WTC11 (cell line): ENCODE measurements around the gene KCNV2. TPM values are rescaled to one million over a fixed set of nuclear protein-coding genes. Genes with fewer than 3 reads are reported as not detected.
A peak's percentile ranks its signal among the peaks of the same experiment; 100 is the strongest.

Experiments used
- ATAC-seq: fragments of 200-7000 bp; cut with Tn5 transposase; 2 replicates; pipeline ENCODE4 v1.10.0; 2021; ENCODE audit warnings: mild to moderate bottlenecking, moderate library complexity
- CTCF ChIA-PET: fragments of 300-600 bp; sonication (Branson Sonifier 250); formaldehyde crosslinking; loops from one replicate; lab custom pipeline; 2021; ENCODE audit warnings: antibody characterized with exemption; lab: Charles Lee
- POLR2A ChIA-PET: fragments of 350-600 bp; sonication (Branson Sonifier 250); formaldehyde crosslinking; loops from one replicate; lab custom pipeline; 2021; ENCODE audit warnings: antibody characterized with exemption; lab: Charles Lee
- DNase-seq: peaks from one replicate; pipeline ENCODE4 v3.0.0; 2021; ENCODE audit warnings: low spot score
- H3K27ac Mint-ChIP-seq: 2 replicates; pipeline ENCODE4 v1.8.0; 2021; ENCODE audit warnings: mixed read lengths
- H3K27me3 Mint-ChIP-seq: 2 replicates; pipeline ENCODE4 v1.8.0; 2021; ENCODE audit warnings: low read depth, mild to moderate bottlenecking, moderate library complexity, mixed read lengths
- H3K36me3 Mint-ChIP-seq: 2 replicates; pipeline ENCODE4 v1.8.0; 2021; ENCODE audit warnings: mixed read lengths
- H3K4me1 Mint-ChIP-seq: 2 replicates; pipeline ENCODE4 v1.8.0; 2022; ENCODE audit warnings: mixed read lengths
- H3K4me3 Mint-ChIP-seq: 2 replicates; pipeline ENCODE4 v1.8.0; 2021; ENCODE audit warnings: mild to moderate bottlenecking, moderate library complexity, mixed read lengths
- H3K9me3 Mint-ChIP-seq: 2 replicates; pipeline ENCODE4 v1.8.0; 2021; ENCODE audit warnings: mixed read lengths
- CBFB ChIP-seq: sonication (generic); formaldehyde crosslinking; IDR thresholded peaks from 2 replicates; pipeline ENCODE4 v1.8.1; 2022; ENCODE audit warnings: mild to moderate bottlenecking, low read depth, missing genetic modification reagents
- EMX1 ChIP-seq: fragments of 250-450 bp; sonication (Bioruptor Pico); IDR thresholded peaks from 2 replicates; pipeline ENCODE4 v1.8.0; 2021; ENCODE audit warnings: mild to moderate bottlenecking
- JUN ChIP-seq: sonication (generic); formaldehyde crosslinking; IDR thresholded peaks from 2 replicates; pipeline ENCODE4 v1.8.0; 2023; ENCODE audit warnings: mild to moderate bottlenecking, missing genetic modification reagents
- NR2C2 ChIP-seq: sonication (generic); formaldehyde crosslinking; IDR thresholded peaks from 2 replicates; pipeline ENCODE4 v1.8.0; 2022; ENCODE audit warnings: mild to moderate bottlenecking, missing genetic modification reagents
- TP53 ChIP-seq: sonication (generic); formaldehyde crosslinking; IDR thresholded peaks from 2 replicates; pipeline ENCODE4 v1.8.1; 2023; ENCODE audit warnings: mild to moderate bottlenecking, missing genetic modification reagents
- ZNF138 ChIP-seq: sonication (generic); formaldehyde crosslinking; conservative IDR thresholded peaks from 2 replicates; pipeline ENCODE4 v1.8.1; 2022; ENCODE audit warnings: mild to moderate bottlenecking, moderate library complexity, missing genetic modification reagents
- ZNF219 ChIP-seq: sonication (generic); formaldehyde crosslinking; IDR thresholded peaks from 2 replicates; pipeline ENCODE4 v1.8.0; 2023; ENCODE audit warnings: missing genetic modification reagents, mild to moderate bottlenecking, borderline replicate concordance
- ZNF263 ChIP-seq: sonication (generic); formaldehyde crosslinking; IDR thresholded peaks from 2 replicates; pipeline ENCODE4 v1.8.1; 2022; ENCODE audit warnings: low read depth, mild to moderate bottlenecking, moderate library complexity, missing genetic modification reagents
- ZNF423 ChIP-seq: fragments of 250-450 bp; sonication (Bioruptor Pico); IDR thresholded peaks from 2 replicates; pipeline ENCODE4 v2.1.2; 2022; ENCODE audit warnings: mild to moderate bottlenecking, moderate library complexity
- total RNA-seq: library from RNA; stranded (reverse); gene quantifications from 3 replicates; pipeline ENCODE4 v1.2.3, GENCODE V29; 2021
- TF ChIP-seq, protein P1 (sequence below): sonication (generic); formaldehyde crosslinking; IDR thresholded peaks from 2 replicates; pipeline ENCODE4 v1.8.0; 2023; ENCODE audit warnings: missing genetic modification reagents, mild to moderate bottlenecking, borderline replicate concordance
- TF ChIP-seq, protein P2 (sequence below): fragments of 250-450 bp; sonication (Bioruptor Pico); IDR thresholded peaks from 2 replicates; pipeline ENCODE4 v1.9.0; 2021; ENCODE audit warnings: moderate library complexity, mild to moderate bottlenecking, inconsistent platforms, borderline replicate concordance
- TF ChIP-seq, protein P3 (sequence below): fragments of 250-450 bp; sonication (Bioruptor Pico); IDR thresholded peaks from 2 replicates; pipeline ENCODE4 v1.9.0; 2021; ENCODE audit warnings: mild to moderate bottlenecking
- TF ChIP-seq, protein P4 (sequence below): sonication (generic); formaldehyde crosslinking; IDR thresholded peaks from 2 replicates; pipeline ENCODE4 v1.8.1; 2023; ENCODE audit warnings: mild to moderate bottlenecking, missing genetic modification reagents
- TF ChIP-seq, protein P5 (sequence below): sonication (generic); formaldehyde crosslinking; IDR thresholded peaks from 2 replicates; pipeline ENCODE4 v1.8.1; 2023; ENCODE audit warnings: mild to moderate bottlenecking, missing genetic modification reagents, moderate library complexity
- TF ChIP-seq, protein P6 (sequence below): sonication (generic); formaldehyde crosslinking; IDR thresholded peaks from 2 replicates; pipeline ENCODE4 v1.8.1; 2023; ENCODE audit warnings: mild to moderate bottlenecking, missing genetic modification reagents
- TF ChIP-seq, protein P7 (sequence below): sonication (generic); formaldehyde crosslinking; conservative IDR thresholded peaks from 2 replicates; pipeline ENCODE4 v1.8.1; 2022; ENCODE audit warnings: mild to moderate bottlenecking, missing genetic modification reagents
- TF ChIP-seq, protein P8 (sequence below): fragments of 250-450 bp; sonication (Bioruptor Pico); IDR thresholded peaks from 2 replicates; pipeline ENCODE4 v1.9.0; 2021; ENCODE audit warnings: mild to moderate bottlenecking
- TF ChIP-seq, protein P9 (sequence below): sonication (generic); formaldehyde crosslinking; IDR thresholded peaks from 2 replicates; pipeline ENCODE4 v1.8.1; 2023; ENCODE audit warnings: mild to moderate bottlenecking, moderate library complexity, missing genetic modification reagents

KCNV2 gene
- total RNA-seq, 1 experiment from 2014 or later, result not detected

DNA sequence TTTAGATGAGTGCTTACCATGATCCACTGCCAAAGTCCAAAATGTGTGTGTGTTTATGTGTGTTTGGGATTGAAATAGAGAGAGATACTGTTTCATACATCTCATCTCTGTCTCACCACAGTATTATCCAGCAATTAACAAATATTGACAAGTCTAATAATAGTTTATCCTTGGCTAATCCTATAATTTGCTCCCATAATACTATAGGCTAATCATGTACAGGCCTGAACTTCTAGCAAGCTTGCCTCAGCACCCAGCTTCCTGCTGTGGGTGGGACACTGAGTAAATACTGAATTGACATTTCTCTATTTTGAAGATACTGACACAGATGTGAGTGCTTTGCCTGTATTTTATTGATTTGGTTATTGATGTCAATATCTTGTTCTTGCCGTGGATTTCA lies 35.3 kb upstream of the KCNV2 start (continued):
- TF ChIP-seq, protein P1, sequence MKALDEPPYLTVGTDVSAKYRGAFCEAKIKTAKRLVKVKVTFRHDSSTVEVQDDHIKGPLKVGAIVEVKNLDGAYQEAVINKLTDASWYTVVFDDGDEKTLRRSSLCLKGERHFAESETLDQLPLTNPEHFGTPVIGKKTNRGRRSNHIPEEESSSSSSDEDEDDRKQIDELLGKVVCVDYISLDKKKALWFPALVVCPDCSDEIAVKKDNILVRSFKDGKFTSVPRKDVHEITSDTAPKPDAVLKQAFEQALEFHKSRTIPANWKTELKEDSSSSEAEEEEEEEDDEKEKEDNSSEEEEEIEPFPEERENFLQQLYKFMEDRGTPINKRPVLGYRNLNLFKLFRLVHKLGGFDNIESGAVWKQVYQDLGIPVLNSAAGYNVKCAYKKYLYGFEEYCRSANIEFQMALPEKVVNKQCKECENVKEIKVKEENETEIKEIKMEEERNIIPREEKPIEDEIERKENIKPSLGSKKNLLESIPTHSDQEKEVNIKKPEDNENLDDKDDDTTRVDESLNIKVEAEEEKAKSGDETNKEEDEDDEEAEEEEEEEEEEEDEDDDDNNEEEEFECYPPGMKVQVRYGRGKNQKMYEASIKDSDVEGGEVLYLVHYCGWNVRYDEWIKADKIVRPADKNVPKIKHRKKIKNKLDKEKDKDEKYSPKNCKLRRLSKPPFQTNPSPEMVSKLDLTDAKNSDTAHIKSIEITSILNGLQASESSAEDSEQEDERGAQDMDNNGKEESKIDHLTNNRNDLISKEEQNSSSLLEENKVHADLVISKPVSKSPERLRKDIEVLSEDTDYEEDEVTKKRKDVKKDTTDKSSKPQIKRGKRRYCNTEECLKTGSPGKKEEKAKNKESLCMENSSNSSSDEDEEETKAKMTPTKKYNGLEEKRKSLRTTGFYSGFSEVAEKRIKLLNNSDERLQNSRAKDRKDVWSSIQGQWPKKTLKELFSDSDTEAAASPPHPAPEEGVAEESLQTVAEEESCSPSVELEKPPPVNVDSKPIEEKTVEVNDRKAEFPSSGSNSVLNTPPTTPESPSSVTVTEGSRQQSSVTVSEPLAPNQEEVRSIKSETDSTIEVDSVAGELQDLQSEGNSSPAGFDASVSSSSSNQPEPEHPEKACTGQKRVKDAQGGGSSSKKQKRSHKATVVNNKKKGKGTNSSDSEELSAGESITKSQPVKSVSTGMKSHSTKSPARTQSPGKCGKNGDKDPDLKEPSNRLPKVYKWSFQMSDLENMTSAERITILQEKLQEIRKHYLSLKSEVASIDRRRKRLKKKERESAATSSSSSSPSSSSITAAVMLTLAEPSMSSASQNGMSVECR (CRISPR knock-in tag), result no peak
- TF ChIP-seq CBFB (CRISPR knock-in tag), result no peak

DNA sequence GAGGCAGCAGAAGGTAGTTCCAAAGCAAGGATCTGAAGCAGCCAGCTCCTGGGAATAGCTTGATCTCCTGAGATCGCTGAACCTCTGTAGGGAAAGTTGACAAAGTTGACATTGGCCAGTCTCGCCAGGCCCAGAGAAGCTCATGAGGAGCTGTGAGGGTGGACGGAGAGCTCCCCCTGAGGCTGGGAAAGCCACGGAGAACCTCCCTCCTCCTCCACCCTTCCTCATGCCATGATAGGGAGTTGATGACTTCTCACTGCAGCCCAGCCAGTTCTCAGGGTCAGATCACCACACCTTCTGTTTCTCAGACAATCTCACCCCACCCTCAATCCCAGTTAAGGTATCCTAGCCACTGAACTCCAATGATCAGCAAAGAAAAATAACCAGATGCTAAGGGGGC lies 30.4 kb upstream of the KCNV2 start:
- ATAC-seq (peak; percentile 71), DNase-seq (peak; percentile 12)
- ChIA-PET CTCF (interaction anchor here (0.6 to 1.3 kb wide), 2 partner anchors 16 to 507 kb away, joined by 3 to 4 read pairs; no protein-coding TSS in a partner anchor), POLR2A (no interaction called here)
- Mint-ChIP-seq H3K27me3 (no peaks in the 10 kb centered on the region), H3K4me1 (peaks cover 4% of the 10 kb centered on the region), H3K36me3 (no peaks in the 10 kb centered on the region), H3K27ac (no peak overlapping the region), H3K4me3 (no peak overlapping the region), H3K9me3 (no peaks in the 10 kb centered on the region)
- TF ChIP-seq JUN (CRISPR knock-in tag) (no peak), ZNF219 (CRISPR knock-in tag) (no peak)
- TF ChIP-seq, protein P2, sequence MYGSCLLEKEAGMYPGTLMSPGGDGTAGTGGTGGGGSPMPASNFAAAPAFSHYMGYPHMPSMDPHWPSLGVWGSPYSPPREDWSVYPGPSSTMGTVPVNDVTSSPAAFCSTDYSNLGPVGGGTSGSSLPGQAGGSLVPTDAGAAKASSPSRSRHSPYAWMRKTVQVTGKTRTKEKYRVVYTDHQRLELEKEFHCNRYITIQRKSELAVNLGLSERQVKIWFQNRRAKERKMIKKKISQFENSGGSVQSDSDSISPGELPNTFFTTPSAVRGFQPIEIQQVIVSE (CRISPR knock-in tag), result no peak
- TF ChIP-seq, protein P3, sequence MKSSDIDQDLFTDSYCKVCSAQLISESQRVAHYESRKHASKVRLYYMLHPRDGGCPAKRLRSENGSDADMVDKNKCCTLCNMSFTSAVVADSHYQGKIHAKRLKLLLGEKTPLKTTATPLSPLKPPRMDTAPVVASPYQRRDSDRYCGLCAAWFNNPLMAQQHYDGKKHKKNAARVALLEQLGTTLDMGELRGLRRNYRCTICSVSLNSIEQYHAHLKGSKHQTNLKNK (CRISPR knock-in tag), result no peak

DNA sequence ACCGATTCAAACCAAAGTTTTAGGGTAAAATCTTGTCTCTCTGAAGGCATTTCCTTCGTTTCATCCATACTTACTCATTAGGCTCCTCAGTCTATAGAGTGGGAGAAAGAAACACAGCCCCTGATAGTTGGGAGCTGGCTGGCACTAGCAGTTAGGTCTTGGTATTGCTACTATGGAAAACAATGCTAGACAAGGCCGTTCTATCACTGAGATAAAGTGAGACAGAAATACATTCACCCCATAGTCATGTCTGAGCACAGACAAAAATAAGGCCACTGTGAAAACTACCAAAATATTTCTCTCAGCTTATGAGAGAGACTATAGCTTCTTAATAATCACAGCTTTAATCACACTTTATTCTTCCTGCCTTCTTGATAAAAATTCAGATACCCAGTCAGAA lies 28.7 kb upstream of the KCNV2 start:
- no peak overlapping the region for H3K27ac Mint-ChIP-seq
- H3K9me3 Mint-ChIP-seq, result no peaks in the 10 kb centered on the region
- ATAC-seq, result no peak
- H3K36me3 Mint-ChIP-seq, result no peaks in the 10 kb centered on the region
- no peak for DNase-seq
- H3K4me1 Mint-ChIP-seq, result peaks cover 4% of the 10 kb centered on the region
- no peaks in the 10 kb centered on the region for H3K27me3 Mint-ChIP-seq
- ChIA-PET CTCF (no interaction called here), POLR2A (no interaction called here)
- H3K4me3 Mint-ChIP-seq, result no peak overlapping the region
- TF ChIP-seq, protein P3 (CRISPR knock-in tag), result no peak
- TF ChIP-seq, protein P4, sequence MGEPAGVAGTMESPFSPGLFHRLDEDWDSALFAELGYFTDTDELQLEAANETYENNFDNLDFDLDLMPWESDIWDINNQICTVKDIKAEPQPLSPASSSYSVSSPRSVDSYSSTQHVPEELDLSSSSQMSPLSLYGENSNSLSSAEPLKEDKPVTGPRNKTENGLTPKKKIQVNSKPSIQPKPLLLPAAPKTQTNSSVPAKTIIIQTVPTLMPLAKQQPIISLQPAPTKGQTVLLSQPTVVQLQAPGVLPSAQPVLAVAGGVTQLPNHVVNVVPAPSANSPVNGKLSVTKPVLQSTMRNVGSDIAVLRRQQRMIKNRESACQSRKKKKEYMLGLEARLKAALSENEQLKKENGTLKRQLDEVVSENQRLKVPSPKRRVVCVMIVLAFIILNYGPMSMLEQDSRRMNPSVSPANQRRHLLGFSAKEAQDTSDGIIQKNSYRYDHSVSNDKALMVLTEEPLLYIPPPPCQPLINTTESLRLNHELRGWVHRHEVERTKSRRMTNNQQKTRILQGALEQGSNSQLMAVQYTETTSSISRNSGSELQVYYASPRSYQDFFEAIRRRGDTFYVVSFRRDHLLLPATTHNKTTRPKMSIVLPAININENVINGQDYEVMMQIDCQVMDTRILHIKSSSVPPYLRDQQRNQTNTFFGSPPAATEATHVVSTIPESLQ (CRISPR knock-in tag), result no peak
- TF ChIP-seq, protein P5, sequence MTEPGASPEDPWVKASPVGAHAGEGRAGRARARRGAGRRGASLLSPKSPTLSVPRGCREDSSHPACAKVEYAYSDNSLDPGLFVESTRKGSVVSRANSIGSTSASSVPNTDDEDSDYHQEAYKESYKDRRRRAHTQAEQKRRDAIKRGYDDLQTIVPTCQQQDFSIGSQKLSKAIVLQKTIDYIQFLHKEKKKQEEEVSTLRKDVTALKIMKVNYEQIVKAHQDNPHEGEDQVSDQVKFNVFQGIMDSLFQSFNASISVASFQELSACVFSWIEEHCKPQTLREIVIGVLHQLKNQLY, result no peak
- TF ChIP-seq EMX1 (CRISPR knock-in tag), result no peak
- no peak for TF ChIP-seq TP53 (CRISPR knock-in tag)
- no peak for TF ChIP-seq NR2C2 (CRISPR knock-in tag)
- no peak for TF ChIP-seq ZNF423 (CRISPR knock-in tag)
- TF ChIP-seq, protein P6, sequence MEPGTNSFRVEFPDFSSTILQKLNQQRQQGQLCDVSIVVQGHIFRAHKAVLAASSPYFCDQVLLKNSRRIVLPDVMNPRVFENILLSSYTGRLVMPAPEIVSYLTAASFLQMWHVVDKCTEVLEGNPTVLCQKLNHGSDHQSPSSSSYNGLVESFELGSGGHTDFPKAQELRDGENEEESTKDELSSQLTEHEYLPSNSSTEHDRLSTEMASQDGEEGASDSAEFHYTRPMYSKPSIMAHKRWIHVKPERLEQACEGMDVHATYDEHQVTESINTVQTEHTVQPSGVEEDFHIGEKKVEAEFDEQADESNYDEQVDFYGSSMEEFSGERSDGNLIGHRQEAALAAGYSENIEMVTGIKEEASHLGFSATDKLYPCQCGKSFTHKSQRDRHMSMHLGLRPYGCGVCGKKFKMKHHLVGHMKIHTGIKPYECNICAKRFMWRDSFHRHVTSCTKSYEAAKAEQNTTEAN (CRISPR knock-in tag), result no peak
- TF ChIP-seq, protein P7, sequence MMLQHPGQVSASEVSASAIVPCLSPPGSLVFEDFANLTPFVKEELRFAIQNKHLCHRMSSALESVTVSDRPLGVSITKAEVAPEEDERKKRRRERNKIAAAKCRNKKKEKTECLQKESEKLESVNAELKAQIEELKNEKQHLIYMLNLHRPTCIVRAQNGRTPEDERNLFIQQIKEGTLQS (CRISPR knock-in tag), result no peak
- TF ChIP-seq ZNF263, result no peak
- TF ChIP-seq ZNF138, result no peak
- TF ChIP-seq, protein P8, sequence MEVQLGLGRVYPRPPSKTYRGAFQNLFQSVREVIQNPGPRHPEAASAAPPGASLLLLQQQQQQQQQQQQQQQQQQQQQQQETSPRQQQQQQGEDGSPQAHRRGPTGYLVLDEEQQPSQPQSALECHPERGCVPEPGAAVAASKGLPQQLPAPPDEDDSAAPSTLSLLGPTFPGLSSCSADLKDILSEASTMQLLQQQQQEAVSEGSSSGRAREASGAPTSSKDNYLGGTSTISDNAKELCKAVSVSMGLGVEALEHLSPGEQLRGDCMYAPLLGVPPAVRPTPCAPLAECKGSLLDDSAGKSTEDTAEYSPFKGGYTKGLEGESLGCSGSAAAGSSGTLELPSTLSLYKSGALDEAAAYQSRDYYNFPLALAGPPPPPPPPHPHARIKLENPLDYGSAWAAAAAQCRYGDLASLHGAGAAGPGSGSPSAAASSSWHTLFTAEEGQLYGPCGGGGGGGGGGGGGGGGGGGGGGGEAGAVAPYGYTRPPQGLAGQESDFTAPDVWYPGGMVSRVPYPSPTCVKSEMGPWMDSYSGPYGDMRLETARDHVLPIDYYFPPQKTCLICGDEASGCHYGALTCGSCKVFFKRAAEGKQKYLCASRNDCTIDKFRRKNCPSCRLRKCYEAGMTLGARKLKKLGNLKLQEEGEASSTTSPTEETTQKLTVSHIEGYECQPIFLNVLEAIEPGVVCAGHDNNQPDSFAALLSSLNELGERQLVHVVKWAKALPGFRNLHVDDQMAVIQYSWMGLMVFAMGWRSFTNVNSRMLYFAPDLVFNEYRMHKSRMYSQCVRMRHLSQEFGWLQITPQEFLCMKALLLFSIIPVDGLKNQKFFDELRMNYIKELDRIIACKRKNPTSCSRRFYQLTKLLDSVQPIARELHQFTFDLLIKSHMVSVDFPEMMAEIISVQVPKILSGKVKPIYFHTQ (CRISPR knock-in tag), result no peak
- TF ChIP-seq, protein P9, sequence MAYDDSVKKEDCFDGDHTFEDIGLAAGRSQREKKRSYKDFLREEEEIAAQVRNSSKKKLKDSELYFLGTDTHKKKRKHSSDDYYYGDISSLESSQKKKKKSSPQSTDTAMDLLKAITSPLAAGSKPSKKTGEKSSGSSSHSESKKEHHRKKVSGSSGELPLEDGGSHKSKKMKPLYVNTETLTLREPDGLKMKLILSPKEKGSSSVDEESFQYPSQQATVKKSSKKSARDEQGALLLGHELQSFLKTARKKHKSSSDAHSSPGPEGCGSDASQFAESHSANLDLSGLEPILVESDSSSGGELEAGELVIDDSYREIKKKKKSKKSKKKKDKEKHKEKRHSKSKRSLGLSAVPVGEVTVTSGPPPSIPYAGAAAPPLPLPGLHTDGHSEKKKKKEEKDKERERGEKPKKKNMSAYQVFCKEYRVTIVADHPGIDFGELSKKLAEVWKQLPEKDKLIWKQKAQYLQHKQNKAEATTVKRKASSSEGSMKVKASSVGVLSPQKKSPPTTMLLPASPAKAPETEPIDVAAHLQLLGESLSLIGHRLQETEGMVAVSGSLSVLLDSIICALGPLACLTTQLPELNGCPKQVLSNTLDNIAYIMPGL (CRISPR knock-in tag), result no peak
